Type B pancreatic cell (in vitro differentiated cells): ENCODE results near the gene SART3. TPM values are rescaled to one million over a fixed set of nuclear protein-coding genes. Genes with fewer than 3 reads are reported as not detected.
"Not testable (repeated sequence)": the region's sequence is repeated elsewhere in the genome, so short reads cannot be mapped to it uniquely, and the experiment has no call there.

Experiments
- DNase-seq: peaks from one replicate; pipeline ENCODE4 v3.0.0; 2021; ENCODE audit warnings: mixed read lengths; ENCODE audit not compliant: unreplicated experiment; ENCODE audit errors: extremely low spot score
- H3K27ac Mint-ChIP-seq: 2 replicates; pipeline ENCODE4 v1.8.0; 2021; ENCODE audit warnings: mild to moderate bottlenecking, mixed read lengths
- H3K27me3 Mint-ChIP-seq: 2 replicates; pipeline ENCODE4 v1.8.0; 2021; ENCODE audit warnings: mixed read lengths
- H3K36me3 Mint-ChIP-seq: 2 replicates; pipeline ENCODE4 v1.8.0; 2021; ENCODE audit warnings: mixed read lengths
- H3K4me1 Mint-ChIP-seq: one replicate; pipeline ENCODE4 v1.8.0; 2021; ENCODE audit warnings: mixed read lengths; ENCODE audit not compliant: unreplicated experiment
- H3K4me3 Mint-ChIP-seq: 2 replicates; pipeline ENCODE4 v1.8.0; 2021; ENCODE audit warnings: mild to moderate bottlenecking, mixed read lengths
- H3K9me3 Mint-ChIP-seq: 2 replicates; pipeline ENCODE4 v1.8.0; 2021; ENCODE audit warnings: mixed read lengths
- CTCF ChIP-seq: fragments of 200-600 bp; sonication (generic); conservative IDR thresholded peaks from 2 replicates; pipeline ENCODE4 v1.5.0; 2021; ENCODE audit warnings: antibody characterized with exemption, mild to moderate bottlenecking
- total RNA-seq: library from RNA; stranded (reverse); gene quantifications from 2 replicates; pipeline ENCODE4 v1.2.1, GENCODE V29; 2021; ENCODE audit warnings: low replicate concordance

The SART3 gene
- total RNA-seq, 1 donor from 2014 or later: 72.6 TPM

- DNase-seq: no peak
- no peak overlapping the region for H3K27ac Mint-ChIP-seq
- no peaks in the 10 kb centered on the region for H3K36me3 Mint-ChIP-seq
- H3K4me3 Mint-ChIP-seq: no peak overlapping the region
- no peak for TF ChIP-seq CTCF
- H3K9me3 Mint-ChIP-seq: no peaks in the 10 kb centered on the region
- H3K4me1 Mint-ChIP-seq: no peaks in the 10 kb centered on the region
- H3K27me3 Mint-ChIP-seq: peaks cover 44% of the 10 kb centered on the region
Observed at GRCh38 chr12:108491256-108491655, 69.7 kb downstream of the SART3 start.

GRCh38 chr12:108487029-108487428 is 73.9 kb downstream of the SART3 start:
- H3K36me3 Mint-ChIP-seq, H3K4me3 Mint-ChIP-seq, H3K27ac Mint-ChIP-seq, H3K9me3 Mint-ChIP-seq, H3K4me1 Mint-ChIP-seq, DNase-seq: not testable (repeated sequence)
- peaks cover 20% of the 10 kb centered on the region for H3K27me3 Mint-ChIP-seq

DNA sequence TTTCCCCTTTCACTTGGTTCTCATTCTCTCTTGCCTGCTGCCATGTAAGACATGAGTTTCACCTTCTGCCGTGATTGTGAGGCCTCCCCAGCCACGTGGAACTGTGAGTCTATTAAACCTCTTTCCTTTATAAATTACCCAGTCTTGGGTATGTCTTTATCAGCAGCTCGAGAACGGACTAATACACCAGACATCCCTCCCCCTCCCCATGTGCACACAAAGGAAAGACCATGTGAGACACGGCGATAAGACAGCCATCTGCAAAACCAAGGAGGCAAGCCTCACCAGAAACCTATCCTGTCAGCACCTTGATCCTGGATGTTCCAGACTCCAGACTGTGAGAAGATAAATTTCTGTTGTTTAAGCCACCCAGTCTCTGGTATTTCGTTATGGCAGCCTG is 75.6 kb downstream of the SART3 start:
- H3K4me3 Mint-ChIP-seq, H3K9me3 Mint-ChIP-seq, H3K36me3 Mint-ChIP-seq, DNase-seq, H3K27ac Mint-ChIP-seq, H3K4me1 Mint-ChIP-seq: not testable (repeated sequence)
- H3K27me3 Mint-ChIP-seq: peaks cover 19% of the 10 kb centered on the region

DNA sequence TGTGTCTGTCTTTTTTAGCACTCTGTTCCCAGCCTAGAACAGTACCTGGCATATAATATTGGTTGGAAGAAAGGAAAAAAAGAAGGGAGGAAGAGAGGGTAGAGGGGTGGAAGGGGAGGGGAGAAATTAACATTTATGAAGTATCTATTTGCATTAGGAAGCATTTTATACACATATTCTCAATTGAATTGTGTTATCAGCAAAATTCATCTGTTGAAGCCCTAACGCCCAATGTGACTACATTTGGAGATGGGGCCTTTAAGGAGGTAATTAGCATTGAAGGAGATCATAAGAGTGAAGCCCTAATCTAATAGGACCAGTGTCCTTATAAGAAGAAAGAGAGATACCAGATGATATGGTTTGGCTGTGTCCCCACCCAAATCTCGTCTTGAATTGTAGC is 76.1 kb downstream of the SART3 start:
- Mint-ChIP-seq H3K36me3 (no peaks in the 10 kb centered on the region), H3K4me3 (no peak overlapping the region), H3K27me3 (peaks cover 19% of the 10 kb centered on the region), H3K9me3 (no peaks in the 10 kb centered on the region), H3K27ac (no peak overlapping the region), H3K4me1 (no peaks in the 10 kb centered on the region)
- TF ChIP-seq CTCF: no peak
- DNase-seq: no peak

GRCh38 chr12:108484431-108484830 is 76.5 kb downstream of the SART3 start:
- H3K36me3 Mint-ChIP-seq: no peaks in the 10 kb centered on the region

DNA sequence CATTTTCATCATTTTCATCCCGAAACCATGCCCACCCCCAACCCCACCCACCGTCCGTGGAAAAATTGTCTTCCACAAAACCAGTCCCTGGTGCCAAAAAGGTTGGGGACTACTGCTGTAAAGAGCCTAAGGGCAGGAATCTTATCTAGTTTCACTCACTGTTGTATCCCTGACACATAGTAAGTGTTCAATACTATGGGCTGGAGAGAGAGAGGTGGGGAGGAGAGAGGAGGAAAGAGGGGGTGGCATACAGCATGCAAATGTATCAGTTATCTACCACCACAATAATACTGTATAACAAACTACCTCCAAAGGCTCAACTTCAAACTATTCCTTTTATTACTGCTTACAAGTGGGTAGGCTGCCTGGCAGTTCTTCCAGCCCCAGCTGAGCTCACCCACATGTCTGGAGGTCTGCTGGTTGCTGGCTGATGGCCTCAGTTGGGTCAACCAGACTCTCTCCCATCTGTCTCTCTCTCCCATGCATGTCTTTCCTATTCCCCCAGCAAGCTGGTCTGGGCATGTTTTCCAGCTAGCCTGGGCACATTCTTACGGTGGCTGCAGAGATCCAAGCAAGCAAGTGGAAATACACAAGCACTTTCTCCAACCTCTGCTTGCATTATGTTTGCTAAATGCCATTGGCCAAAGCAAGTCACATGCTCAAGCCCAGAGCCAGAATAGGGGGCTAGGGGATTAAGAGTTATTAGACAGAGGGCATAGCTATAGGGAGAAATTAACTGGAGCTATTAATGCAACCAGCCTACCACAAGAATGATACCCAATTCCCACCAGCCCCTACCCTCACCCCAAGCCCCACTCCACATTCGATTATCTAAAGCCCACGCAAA is 77.5 kb downstream of the SART3 start:
- H3K9me3 Mint-ChIP-seq: no peaks in the 10 kb centered on the region
- no peak overlapping the region for H3K27ac Mint-ChIP-seq
- H3K36me3 Mint-ChIP-seq: no peaks in the 10 kb centered on the region
- DNase-seq: no peak
- H3K27me3 Mint-ChIP-seq: peaks cover 19% of the 10 kb centered on the region
- no peak for TF ChIP-seq CTCF
- H3K4me3 Mint-ChIP-seq: no peak overlapping the region
- H3K4me1 Mint-ChIP-seq: no peaks in the 10 kb centered on the region

More at GRCh38 chr12:108484431-108484830, 76.5 kb downstream of the SART3 start:
- H3K27me3 Mint-ChIP-seq: peaks cover 19% of the 10 kb centered on the region
- TF ChIP-seq CTCF: no peak
- no peak for DNase-seq
- no peaks in the 10 kb centered on the region for H3K9me3 Mint-ChIP-seq
- no peak overlapping the region for H3K4me3 Mint-ChIP-seq
- no peaks in the 10 kb centered on the region for H3K4me1 Mint-ChIP-seq
- no peak overlapping the region for H3K27ac Mint-ChIP-seq
